Activated CD4-positive, alpha-beta T cell treated with anti-CD3 and anti-CD28 coated beads for 36 hours (primary cell): ENCODE results near the gene C14orf119. TPM values are rescaled to one million over a fixed set of nuclear protein-coding genes. Genes with fewer than 3 reads are reported as not detected.

ENCODE experiments used
- ATAC-seq: fragments of 200-7000 bp; cut with Tn5 transposase; one replicate; pipeline ENCODE4 v1.10.0; 2021; ENCODE audit warnings: mild to moderate bottlenecking, moderate library complexity
- CTCF ChIA-PET: fragments of 350-600 bp; sonication (Branson Sonifier 250); formaldehyde crosslinking; loops from one replicate; lab custom pipeline; 2021; ENCODE audit warnings: antibody characterized with exemption; lab: Charles Lee
- POLR2A ChIA-PET: fragments of 350-600 bp; sonication (Branson Sonifier 250); formaldehyde crosslinking; loops from one replicate; lab custom pipeline; 2021; ENCODE audit warnings: antibody characterized with exemption, inconsistent platforms; lab: Charles Lee
- DNase-seq: peaks from one replicate; pipeline ENCODE4 v3.0.0-alpha.2; 2020
- H3K27ac Mint-ChIP-seq: one replicate; pipeline ENCODE4 v1.8.0; 2021; ENCODE audit warnings: mixed read lengths
- H3K27me3 Mint-ChIP-seq: one replicate; pipeline ENCODE4 v1.8.0; 2021; ENCODE audit warnings: mixed read lengths
- H3K36me3 Mint-ChIP-seq: one replicate; pipeline ENCODE4 v1.8.0; 2021; ENCODE audit warnings: low read depth, mixed read lengths
- H3K4me1 Mint-ChIP-seq: one replicate; pipeline ENCODE4 v1.8.0; 2021; ENCODE audit warnings: mixed read lengths
- H3K4me3 Mint-ChIP-seq: one replicate; pipeline ENCODE4 v1.8.0; 2021; ENCODE audit warnings: mild to moderate bottlenecking, moderate library complexity, mixed read lengths
- H3K9me3 Mint-ChIP-seq: one replicate; pipeline ENCODE4 v1.8.0; 2021; ENCODE audit warnings: low read depth, mixed read lengths
- intact Hi-C, 2 experiments: fragments of 100-400 bp; cut with DNase I in 1 of 2; cut with micrococcal nuclease in 1 of 2; formaldehyde crosslinking; loops; one replicate each; pipeline versions ENCODE4 v1.14.2 to v1.15.1; 2022 to 2024; cut with DNase I, micrococcal nuclease
- total RNA-seq, 2 experiments: library from RNA; stranded (reverse); gene quantifications; one replicate each; pipeline ENCODE4 v1.2.3, GENCODE V29; 2021

C14orf119 gene
- total RNA-seq, 2 experiments from 2014 or later = 43.8 to 51.5 TPM

DNA sequence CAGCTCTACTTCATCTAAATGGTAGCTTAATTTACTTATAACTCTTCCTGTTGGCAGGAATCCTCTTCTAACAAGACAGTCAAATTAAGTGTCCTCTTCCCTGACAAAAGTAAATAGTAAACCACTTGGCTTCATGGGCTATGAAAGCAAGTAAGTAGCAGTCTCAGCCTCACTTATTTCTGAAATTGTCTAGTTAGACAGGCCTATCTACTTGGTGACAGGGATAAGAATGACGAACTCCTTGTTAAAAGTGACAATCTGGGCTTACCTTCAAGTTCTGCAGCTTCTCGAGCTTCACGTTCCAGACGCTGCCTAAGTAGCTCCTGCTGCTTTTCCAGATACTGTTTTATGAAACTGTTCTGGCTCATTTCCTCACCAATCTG is 5.1 kb upstream of the C14orf119 start:
- no peaks in the 10 kb centered on the region for H3K27me3 Mint-ChIP-seq
- CTCF ChIA-PET = interaction anchor here (0.6 to 4.4 kb wide), 8 partner anchors 9 to 104 kb away, joined by 3 to 36 read pairs (median 4); no protein-coding TSS in a partner anchor
- intact Hi-C loops = loop anchor here (10.0 kb wide), 4 partner anchors 195 to 1825 kb away; partner anchors contain the start of genes DCAF11 (in 1 of the 2), EMC9 (in 1 of the 2), HNRNPC (in 1 of the 2) and HOMEZ (in 1 of the 2)

GRCh38 chr14:23091294-23092225 is 3.7 kb upstream of the C14orf119 start:
- Mint-ChIP-seq H3K4me1 (peaks cover 28% of the 10 kb centered on the region), H3K27ac (peak overlapping the region; percentile 56), H3K36me3 (peaks cover 48% of the 10 kb centered on the region), H3K27me3 (no peaks in the 10 kb centered on the region), H3K4me3 (peak overlapping the region; percentile 37), H3K9me3 (no peaks in the 10 kb centered on the region)
- no peak for DNase-seq
- ChIA-PET CTCF (interaction anchor here (0.7 to 4.4 kb wide), 13 partner anchors 12 to 184 kb away, joined by 3 to 36 read pairs (median 6); partner anchors contain the start of gene CDH24), POLR2A (interaction anchor here (0.6 to 0.8 kb wide), 3 partner anchors 20 to 1907 kb away, joined by 3 read pairs; no protein-coding TSS in a partner anchor)
- intact Hi-C loops = loop anchor here (10.0 kb wide), 4 partner anchors 193 to 1827 kb away; partner anchors contain the start of genes DCAF11 (in 1 of the 2), EMC9 (in 1 of the 2), HNRNPC (in 1 of the 2) and HOMEZ (in 1 of the 2)
- no peak for ATAC-seq

More for the DNA sequence above, 5.1 kb upstream of the C14orf119 start:
- Mint-ChIP-seq H3K4me3 (no peak overlapping the region), H3K27ac (peak overlapping the region; percentile 6), H3K9me3 (no peaks in the 10 kb centered on the region), H3K36me3 (peaks cover 58% of the 10 kb centered on the region), H3K4me1 (peaks cover 39% of the 10 kb centered on the region)
- POLR2A ChIA-PET = interaction anchor here (1.1 kb wide), 1 partner anchor 13 kb away, joined by 3 read pairs; no protein-coding TSS in a partner anchor
- no peak for ATAC-seq
- no peak for DNase-seq

DNA sequence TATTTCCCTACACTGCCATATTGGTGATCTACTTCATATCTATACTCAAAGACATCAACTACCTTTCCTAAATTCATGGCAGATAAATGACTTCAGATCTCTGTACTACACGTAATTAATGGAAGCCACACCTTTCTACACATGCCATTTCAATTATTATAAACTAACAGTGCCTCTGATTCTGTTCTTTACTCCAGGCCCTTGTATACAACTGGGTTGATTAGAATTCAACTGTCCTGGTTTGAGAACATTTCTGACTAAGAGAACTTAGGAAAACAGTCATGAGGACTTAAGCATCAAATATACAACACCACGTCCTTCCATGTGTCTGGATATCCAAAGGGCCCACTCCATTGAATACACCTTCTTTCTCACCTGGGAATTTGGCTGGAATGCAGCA is 2.2 kb upstream of the C14orf119 start:
- no peak overlapping the region for H3K4me3 Mint-ChIP-seq
- intact Hi-C loops = loop anchor here (10.0 kb wide), 4 partner anchors 192 to 1828 kb away; partner anchors contain the start of genes DCAF11 (in 1 of the 2), EMC9 (in 1 of the 2), HNRNPC (in 1 of the 2) and HOMEZ (in 1 of the 2)
- H3K27ac Mint-ChIP-seq = peak overlapping the region; percentile 52
- no peaks in the 10 kb centered on the region for H3K9me3 Mint-ChIP-seq
- ATAC-seq (no peak), DNase-seq (no peak)
- ChIA-PET CTCF (interaction anchor here (1.5 to 4.4 kb wide), 5 partner anchors 13 to 107 kb away, joined by 3 to 36 read pairs (median 8); partner anchors contain the start of gene CDH24), POLR2A (no interaction called here)
- no peaks in the 10 kb centered on the region for H3K27me3 Mint-ChIP-seq
- peaks cover 28% of the 10 kb centered on the region for H3K4me1 Mint-ChIP-seq
- H3K36me3 Mint-ChIP-seq = peaks cover 49% of the 10 kb centered on the region

GRCh38 chr14:23093526-23093925 is 1.8 kb upstream of the C14orf119 start:
- H3K4me1 Mint-ChIP-seq = peaks cover 28% of the 10 kb centered on the region
- no peak overlapping the region for H3K4me3 Mint-ChIP-seq
- no peaks in the 10 kb centered on the region for H3K9me3 Mint-ChIP-seq
- peak overlapping the region; percentile 52 for H3K27ac Mint-ChIP-seq
- H3K27me3 Mint-ChIP-seq = no peaks in the 10 kb centered on the region
- ChIA-PET CTCF (interaction anchor here (1.8 to 5.1 kb wide), 6 partner anchors 8 to 164 kb away, joined by 13 to 58 read pairs (median 30); partner anchors contain the start of gene PRMT5), POLR2A (no interaction called here)
- DNase-seq = no peak
- no peak for ATAC-seq
- intact Hi-C loops = loop anchor here (10.0 kb wide), 4 partner anchors 191 to 1829 kb away; partner anchors contain the start of genes DCAF11 (in 1 of the 2), EMC9 (in 1 of the 2), HNRNPC (in 1 of the 2) and HOMEZ (in 1 of the 2)
- H3K36me3 Mint-ChIP-seq = peaks cover 52% of the 10 kb centered on the region

DNA sequence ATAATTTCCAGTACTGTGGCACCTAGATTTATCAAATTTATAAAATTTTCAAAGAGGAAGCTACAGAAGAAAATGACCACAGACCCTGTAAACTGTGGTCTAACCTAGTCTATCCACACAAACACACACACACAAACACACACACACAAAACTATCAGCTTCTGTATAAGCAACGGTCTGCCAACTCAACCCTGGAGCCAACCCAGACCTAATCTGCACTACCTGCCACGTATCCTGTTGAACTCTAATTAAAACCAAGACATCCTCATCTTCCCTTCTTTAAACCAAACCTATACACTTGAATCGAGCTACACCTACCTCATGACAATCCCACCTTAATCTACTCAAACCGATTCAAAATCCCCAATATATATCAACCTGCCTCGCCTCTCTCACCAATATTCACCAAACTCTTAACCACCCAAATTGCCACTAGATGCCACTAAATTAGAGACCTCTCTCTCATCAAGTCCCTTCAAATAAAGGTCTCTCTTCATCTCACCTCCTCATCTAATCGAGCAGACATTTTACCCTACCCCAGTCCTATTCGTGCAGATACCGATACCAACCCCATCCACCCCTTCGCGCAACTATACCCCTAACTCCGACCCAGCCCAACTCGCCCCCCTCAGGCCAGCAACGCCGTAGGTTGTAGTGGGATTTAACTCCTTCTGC is 1.2 kb upstream of the C14orf119 start:
- Mint-ChIP-seq H3K4me1 (peaks cover 29% of the 10 kb centered on the region), H3K9me3 (no peaks in the 10 kb centered on the region), H3K27me3 (no peaks in the 10 kb centered on the region), H3K4me3 (no peak overlapping the region), H3K27ac (no peak overlapping the region), H3K36me3 (peaks cover 57% of the 10 kb centered on the region)
- DNase-seq = no peak
- ChIA-PET CTCF (interaction anchor here (0.6 to 5.1 kb wide), 22 partner anchors 8 to 359 kb away, joined by 3 to 58 read pairs (median 5); partner anchors contain the start of genes PRMT5 and RBM23), POLR2A (interaction anchor here (1.0 to 2.1 kb wide), 14 partner anchors 8 to 228 kb away, joined by 3 to 27 read pairs (median 12); partner anchors contain the start of genes AJUBA, HAUS4, PABPN1 and PPP1R3E)
- ATAC-seq = no peak
- intact Hi-C loops = loop anchor here (1.0 to 10.0 kb wide), 5 partner anchors 175 to 1829 kb away; partner anchors contain the start of genes DCAF11 (in 1 of the 2), EMC9 (in 1 of the 2), HNRNPC (in 1 of the 2) and HOMEZ (in 1 of the 2)

DNA sequence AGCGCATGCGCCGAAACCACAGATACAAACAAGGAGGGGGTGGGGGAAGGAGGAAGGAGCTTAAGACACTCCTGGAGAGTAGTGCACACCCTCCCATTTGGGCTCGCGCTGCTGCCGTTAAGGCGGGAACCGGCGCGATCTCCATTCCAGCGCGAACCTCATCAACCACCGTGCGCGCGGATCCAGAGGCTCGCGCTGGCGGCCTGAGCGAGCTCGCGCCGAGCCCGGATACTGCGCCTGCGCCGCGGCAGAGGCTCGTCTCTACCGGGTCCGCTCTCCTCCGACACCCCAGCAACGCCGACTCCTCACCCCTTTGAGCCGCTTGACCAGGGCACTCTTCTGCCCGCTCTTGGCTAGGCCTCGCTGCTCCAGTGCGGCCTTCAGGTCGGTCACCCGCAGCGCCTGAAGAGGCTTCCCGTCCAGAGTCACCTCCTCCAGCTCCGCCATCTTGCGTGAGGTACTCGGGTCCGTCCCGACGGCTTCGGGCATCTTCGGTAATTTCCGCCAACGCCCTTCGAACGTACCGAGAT is 574 bp upstream of the C14orf119 start, which contains the start of gene ACIN1:
Gene ACIN1 (minus strand): TSS at position 471 of the 530 bp plus-strand sequence. CDS start 24 bp downstream, at position 447.
- CTCF ChIA-PET = interaction anchor here (0.6 to 5.1 kb wide), 31 partner anchors 9 to 1000 kb away, joined by 3 to 58 read pairs (median 4); partner anchors contain the start of genes PRMT5, RBM23 and RNF212B
- intact Hi-C loops = loop anchor here (1.0 to 10.0 kb wide), 18 partner anchors 23 to 1830 kb away; partner anchors contain the start of genes HOMEZ (in 2 of the 2), PSMB5 (in 2 of the 2), DCAF11 (in 1 of the 2) and EMC9 (in 1 of the 2)

GRCh38 chr14:23097786-23098185 is 2.5 kb downstream of the C14orf119 start:
- ATAC-seq (no peak), DNase-seq (no peak)
- peaks cover 17% of the 10 kb centered on the region for H3K4me1 Mint-ChIP-seq
- intact Hi-C loops = loop anchor here (5.0 to 10.0 kb wide), 5 partner anchors 187 to 1833 kb away; partner anchors contain the start of genes DCAF11 (in 1 of the 2), EMC9 (in 1 of the 2), HNRNPC (in 1 of the 2) and HOMEZ (in 1 of the 2)
- H3K4me3 Mint-ChIP-seq = peak overlapping the region; percentile 11
- no peaks in the 10 kb centered on the region for H3K9me3 Mint-ChIP-seq
- CTCF ChIA-PET = interaction anchor here (0.6 to 5.1 kb wide), 7 partner anchors 14 to 204 kb away, joined by 3 to 58 read pairs (median 8); partner anchors contain the start of gene CDH24
- POLR2A ChIA-PET = no interaction called here
- H3K36me3 Mint-ChIP-seq = peaks cover 33% of the 10 kb centered on the region
- H3K27ac Mint-ChIP-seq = no peak overlapping the region
- no peaks in the 10 kb centered on the region for H3K27me3 Mint-ChIP-seq

More for the DNA sequence above, 574 bp upstream of the C14orf119 start, which contains the start of gene ACIN1:
- ATAC-seq = peak; percentile 34
- no peaks in the 10 kb centered on the region for H3K27me3 Mint-ChIP-seq
- DNase-seq = peak; percentile 83
- peaks cover 53% of the 10 kb centered on the region for H3K36me3 Mint-ChIP-seq
- no peak within 1 kb of the TSS for H3K4me3 Mint-ChIP-seq
- POLR2A ChIA-PET = interaction anchor here (0.6 to 2.1 kb wide), 18 partner anchors 9 to 1825 kb away, joined by 3 to 27 read pairs (median 9); partner anchors contain the start of genes AJUBA, DAD1, HAUS4 and HOMEZ
- peaks cover 25% of the 10 kb centered on the region for H3K4me1 Mint-ChIP-seq
- H3K9me3 Mint-ChIP-seq = no peaks in the 10 kb centered on the region
- H3K27ac Mint-ChIP-seq = no peak within 1 kb of the TSS

DNA sequence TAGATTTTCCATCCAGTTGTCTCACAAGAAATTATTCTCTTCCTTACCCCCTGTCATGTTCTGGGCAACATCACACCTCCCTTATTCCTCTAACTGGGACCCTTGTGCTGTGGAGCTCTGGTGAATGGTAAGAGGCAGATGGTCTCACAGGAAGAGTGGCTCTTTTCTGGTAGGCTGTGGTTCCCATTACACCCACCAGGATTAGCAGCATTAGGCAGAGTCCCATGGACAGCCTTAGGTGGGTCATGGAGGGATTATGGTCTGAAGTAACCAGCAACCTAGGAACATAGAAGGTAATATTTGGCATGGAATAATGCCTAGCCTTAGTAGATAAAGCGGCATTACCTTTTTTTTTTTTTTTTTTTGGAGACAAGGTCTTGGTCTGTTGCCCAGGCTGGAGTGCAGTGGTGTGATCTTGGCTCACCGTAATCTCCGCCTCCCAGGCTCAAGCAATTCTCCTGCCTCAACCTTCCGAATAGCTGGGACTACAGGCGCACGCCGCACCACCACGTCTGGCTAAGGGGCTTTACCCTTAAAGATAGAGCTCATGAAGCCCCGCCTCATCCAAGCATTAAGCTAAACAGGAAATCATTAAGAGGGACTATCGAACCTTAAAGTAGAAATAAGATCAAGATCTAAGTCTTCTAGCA is 4.0 kb downstream of the C14orf119 start:
- H3K27ac Mint-ChIP-seq = no peak overlapping the region
- DNase-seq (no peak), ATAC-seq (no peak)
- intact Hi-C loops = loop anchor here (5.0 to 10.0 kb wide), 5 partner anchors 185 to 1835 kb away; partner anchors contain the start of genes DCAF11 (in 1 of the 2), EMC9 (in 1 of the 2), HNRNPC (in 1 of the 2) and HOMEZ (in 1 of the 2)
- no peaks in the 10 kb centered on the region for H3K9me3 Mint-ChIP-seq
- peaks cover 17% of the 10 kb centered on the region for H3K4me1 Mint-ChIP-seq
- peaks cover 27% of the 10 kb centered on the region for H3K36me3 Mint-ChIP-seq
- H3K27me3 Mint-ChIP-seq = no peaks in the 10 kb centered on the region
- POLR2A ChIA-PET = no interaction called here
- CTCF ChIA-PET = interaction anchor here (0.7 to 1.4 kb wide), 7 partner anchors 10 to 88 kb away, joined by 3 to 4 read pairs (median 3); partner anchors contain the start of gene CEBPE
- no peak overlapping the region for H3K4me3 Mint-ChIP-seq
